CD4-positive, alpha-beta T cell treated with Interleukin-6 at 100 ng/mL for 8 hours (primary cell): ENCODE results near the gene EFCAB10.
"Not testable (repeated sequence)": the region's sequence is repeated elsewhere in the genome, so short reads cannot be mapped to it uniquely, and the experiment has no call there.

ENCODE experiments used
- DNase-seq: peaks from one replicate; pipeline ENCODE4 v3.0.0-alpha.2; 2020; ENCODE audit warnings: mixed read lengths, low spot score

The EFCAB10 gene

GRCh38 chr7:105530546-105530945 lies 50.7 kb downstream of the EFCAB10 start:
- DNase-seq, result no peak

DNA sequence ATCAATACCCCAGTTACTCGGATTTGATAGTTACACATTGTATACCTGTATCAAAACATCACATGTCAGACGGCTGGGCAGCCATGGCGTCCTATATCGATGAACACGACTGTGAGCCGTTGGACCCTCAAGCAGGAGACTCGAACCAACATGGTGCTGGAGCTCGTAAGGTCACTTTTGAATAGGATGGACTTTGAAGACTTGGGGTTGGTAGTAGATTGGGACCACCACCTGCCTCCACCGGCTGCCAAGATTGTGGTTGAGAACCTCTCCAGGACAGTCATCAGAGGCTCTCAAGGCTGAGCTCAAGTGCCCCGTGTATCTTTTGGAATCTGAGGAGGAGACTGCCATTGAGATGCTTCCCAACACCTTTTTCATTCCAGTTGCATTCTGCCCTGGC lies 51.2 kb downstream of the EFCAB10 start:
- no peak for DNase-seq

GRCh38 chr7:105527737-105528136 lies 53.6 kb downstream of the EFCAB10 start:
- DNase-seq, result not testable (repeated sequence)

GRCh38 chr7:105524840-105525239 lies 56.5 kb downstream of the EFCAB10 start:
- DNase-seq, result no peak

DNA sequence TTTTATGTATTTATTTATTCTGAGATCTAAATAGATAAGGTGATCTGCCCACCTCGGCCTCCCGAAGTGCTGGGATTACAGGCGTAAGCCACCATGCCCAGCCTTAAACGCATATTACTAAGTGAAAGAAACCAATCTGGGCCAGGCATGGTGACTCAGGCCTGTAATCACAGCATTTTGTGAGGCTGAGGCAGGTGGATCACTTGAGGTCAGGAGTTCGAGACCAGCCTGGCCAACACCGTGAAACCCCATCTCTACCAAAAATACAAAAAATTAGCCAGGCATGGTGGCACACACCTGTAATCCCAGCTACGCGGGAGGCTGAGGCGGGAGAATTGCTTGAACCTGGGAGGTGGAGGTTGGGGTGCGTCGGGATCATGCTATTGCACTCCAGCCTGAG lies 56.9 kb downstream of the EFCAB10 start:
- DNase-seq, result not testable (repeated sequence)

- DNase-seq, result peak; percentile 79
These were observed 59.4 kb downstream of the EFCAB10 start, which contains the start of gene PUS7 for GRCh38 chr7:105521717-105522463. PUS7 (minus strand) TSS chr7:105522271; CDS start chr7:105508512, 13,759 bp downstream.

DNA sequence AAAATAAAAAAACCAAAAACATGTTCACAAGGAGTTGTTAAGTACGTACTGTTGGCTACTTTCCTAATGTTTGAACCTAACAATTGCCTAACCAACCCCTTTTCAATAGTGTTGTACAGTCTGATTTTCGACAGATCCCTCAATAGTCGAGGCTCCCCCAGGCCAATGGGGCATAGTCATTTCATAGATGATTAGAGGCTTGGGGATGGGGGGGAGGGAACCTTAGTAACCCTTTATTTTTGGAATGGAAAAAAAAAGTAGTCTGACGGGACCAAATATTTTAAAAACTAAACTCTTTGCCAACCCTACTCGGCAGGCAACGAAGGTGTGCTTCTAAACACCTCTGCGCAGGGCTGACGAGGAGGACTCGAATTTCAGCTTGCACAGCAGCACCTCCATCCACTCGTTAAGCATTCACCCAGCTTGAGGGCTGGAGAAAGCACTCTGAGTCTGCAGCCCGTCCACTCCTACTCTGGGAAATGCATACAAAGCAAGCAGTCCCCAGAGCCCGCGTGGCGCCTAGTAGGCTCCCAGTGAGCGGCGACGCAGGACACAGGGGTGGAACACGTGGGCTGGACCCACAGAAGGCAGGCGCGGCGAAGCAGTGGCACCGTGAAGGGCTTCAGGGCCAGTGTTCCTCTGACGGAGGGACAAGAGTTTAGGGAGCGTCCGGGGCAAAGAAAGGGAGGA lies 60.1 kb downstream of the EFCAB10 start:
- peak; percentile 12 for DNase-seq

DNA sequence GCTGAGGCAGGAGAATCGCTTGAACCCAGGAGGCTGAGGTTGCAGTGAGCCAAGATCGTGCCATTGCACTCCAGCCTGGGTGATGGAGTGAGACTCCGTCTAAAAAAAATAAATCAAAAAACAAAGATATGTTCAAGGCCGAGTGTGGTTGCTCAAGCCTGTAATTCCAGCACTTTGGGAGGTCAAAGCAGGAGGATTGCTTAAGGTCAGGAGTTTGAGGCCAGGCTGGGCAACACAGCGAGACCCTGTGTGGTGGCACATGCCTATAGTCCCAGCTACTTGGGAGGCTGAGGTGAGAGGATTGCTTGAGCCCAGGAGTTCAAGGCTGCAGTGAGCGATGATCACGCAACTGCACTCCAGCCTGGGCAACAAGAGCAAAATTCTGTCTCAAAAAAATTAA lies 60.7 kb downstream of the EFCAB10 start:
- DNase-seq, result not testable (repeated sequence)

- no peak for DNase-seq
These were observed 61.9 kb downstream of the EFCAB10 start for GRCh38 chr7:105519353-105519752.

- not testable (repeated sequence) for DNase-seq
These were observed 65.7 kb downstream of the EFCAB10 start for GRCh38 chr7:105515610-105516009.
